H9 (cell line): Measurements from ENCODE around the gene NTN3. TPM values are rescaled to one million over a fixed set of nuclear protein-coding genes. Genes with fewer than 3 reads are reported as not detected.

Source experiments
- DNase-seq: peaks from one replicate; pipeline ENCODE4 v3.0.0-alpha.2; 2017
- H2AFZ ChIP-seq: one replicate; pipeline ENCODE4 v1.6.1; 2013; ENCODE audit warnings: mild to moderate bottlenecking, low read length, control low read depth, moderate library complexity
- H2AK5ac ChIP-seq: 2 replicates; pipeline ENCODE4 v1.6.1; 2013; ENCODE audit warnings: low read length, control low read depth, mixed read lengths; ENCODE audit not compliant: insufficient read length
- H2BK120ac ChIP-seq: one replicate; pipeline ENCODE4 v1.6.1; 2013; ENCODE audit warnings: low read depth, mild to moderate bottlenecking, low read length, control low read depth, inconsistent platforms; ENCODE audit not compliant: poor library complexity, severe bottlenecking
- H2BK12ac ChIP-seq: 2 replicates; pipeline ENCODE4 v1.6.1; 2013; ENCODE audit warnings: low read length, control low read depth, mixed read lengths, low read depth; ENCODE audit not compliant: insufficient read length
- H2BK15ac ChIP-seq: 2 replicates; pipeline ENCODE4 v1.6.1; 2013; ENCODE audit warnings: low read depth, low read length, control low read depth
- H2BK20ac ChIP-seq: one replicate; pipeline ENCODE4 v1.6.1; 2013; ENCODE audit warnings: low read depth, mild to moderate bottlenecking, low read length, control low read depth, inconsistent platforms; ENCODE audit not compliant: poor library complexity, severe bottlenecking
- H2BK5ac ChIP-seq: 2 replicates; pipeline ENCODE4 v1.6.1; 2013; ENCODE audit warnings: low read length, control low read depth, mixed read lengths; ENCODE audit not compliant: insufficient read length
- H3K14ac ChIP-seq: 2 replicates; pipeline ENCODE4 v1.6.1; 2013; ENCODE audit warnings: low read length, control low read depth; ENCODE audit not compliant: insufficient read depth
- H3K18ac ChIP-seq: 2 replicates; pipeline ENCODE4 v1.6.1; 2013; ENCODE audit warnings: low read depth, mild to moderate bottlenecking, mixed read lengths, low read length, control low read depth; ENCODE audit not compliant: insufficient read length
- H3K23ac ChIP-seq: 2 replicates; pipeline ENCODE4 v1.6.1; 2013; ENCODE audit warnings: low read length, control low read depth, mixed read lengths, low read depth; ENCODE audit not compliant: insufficient read length
- H3K23me2 ChIP-seq: 2 replicates; pipeline ENCODE4 v1.6.1; 2013; ENCODE audit warnings: low read depth, mild to moderate bottlenecking, mixed read lengths, low read length, control low read depth; ENCODE audit not compliant: insufficient read length, poor library complexity, severe bottlenecking
- H3K27ac ChIP-seq: 2 replicates; pipeline ENCODE4 v1.5.1; 2013; ENCODE audit warnings: low read length, control low read depth, mixed read lengths, low read depth; ENCODE audit not compliant: insufficient read length
- H3K27me3 ChIP-seq: 2 replicates; pipeline ENCODE4 v1.6.1; 2013; ENCODE audit warnings: low read length, control low read depth, inconsistent platforms; ENCODE audit not compliant: insufficient read depth
- H3K4ac ChIP-seq: 2 replicates; pipeline ENCODE4 v1.6.1; 2013; ENCODE audit warnings: low read depth, mild to moderate bottlenecking, control low read depth, inconsistent platforms, low read length, moderate library complexity
- H3K4me1 ChIP-seq: 2 replicates; pipeline ENCODE4 v1.6.1; 2013; ENCODE audit warnings: low read length, control low read depth, inconsistent platforms; ENCODE audit not compliant: insufficient read depth
- H3K4me2 ChIP-seq: 2 replicates; pipeline ENCODE4 v1.6.1; 2013; ENCODE audit warnings: low read length, control low read depth, mixed read lengths; ENCODE audit not compliant: insufficient read length, insufficient read depth
- H3K56ac ChIP-seq: 2 replicates; pipeline ENCODE4 v1.6.1; 2013; ENCODE audit warnings: low read depth, mild to moderate bottlenecking, mixed read lengths, low read length, control low read depth; ENCODE audit not compliant: insufficient read length
- H3K79me1 ChIP-seq: 2 replicates; pipeline ENCODE4 v1.6.1; 2013; ENCODE audit warnings: low read depth, mild to moderate bottlenecking, moderate library complexity, low read length, control low read depth, inconsistent platforms; ENCODE audit not compliant: insufficient read depth, poor library complexity, severe bottlenecking
- H3K79me2 ChIP-seq: 2 replicates; pipeline ENCODE4 v1.6.1; 2013; ENCODE audit warnings: low read length, control low read depth, inconsistent platforms; ENCODE audit not compliant: insufficient read depth
- H3K9ac ChIP-seq: 2 replicates; pipeline ENCODE4 v1.6.1; 2013; ENCODE audit warnings: low read length, control low read depth, mixed read lengths; ENCODE audit not compliant: insufficient read length; ENCODE audit errors: extremely low read depth
- H3K9me3 ChIP-seq: one replicate; pipeline ENCODE4 v1.6.1; 2013; ENCODE audit warnings: low read depth, low read length, inconsistent platforms; ENCODE audit not compliant: control insufficient read depth
- H3T11ph ChIP-seq: one replicate; pipeline ENCODE4 v1.6.1; 2013; ENCODE audit warnings: mild to moderate bottlenecking, low read length, control low read depth, inconsistent platforms
- H4K20me1 ChIP-seq: one replicate; pipeline ENCODE4 v1.6.1; 2013; ENCODE audit not compliant: control insufficient read depth, insufficient read length, insufficient read depth
- H4K5ac ChIP-seq: 2 replicates; pipeline ENCODE4 v1.6.1; 2013; ENCODE audit warnings: low read depth, mild to moderate bottlenecking, mixed read lengths, low read length, control low read depth; ENCODE audit not compliant: insufficient read length
- H4K8ac ChIP-seq: replicated peaks from 2 replicates; pipeline ENCODE4 v1.6.1; 2013; ENCODE audit warnings: low read length, control low read depth, mixed read lengths, low read depth; ENCODE audit not compliant: insufficient read length
- H4K91ac ChIP-seq: 2 replicates; pipeline ENCODE4 v1.6.1; 2013; ENCODE audit warnings: low read depth, mild to moderate bottlenecking, moderate library complexity, mixed read lengths, low read length, control low read depth; ENCODE audit not compliant: insufficient read length
- H3K27ac Mint-ChIP-seq, 3 experiments: 2 replicates in 2 of 3; 3 replicates in 1 of 3; pipeline ENCODE4 v1.8.0; 2020 to 2021; ENCODE audit warnings: mixed read lengths in 3 of 3, mild to moderate bottlenecking in 1 of 3, moderate library complexity in 1 of 3
- H3K27me3 Mint-ChIP-seq: 2 replicates; pipeline ENCODE4 v1.8.0; 2021; ENCODE audit warnings: low read depth, mild to moderate bottlenecking, moderate library complexity, mixed read lengths
- H3K36me3 Mint-ChIP-seq, 3 experiments: 2 replicates in 2 of 3; 3 replicates in 1 of 3; pipeline ENCODE4 v1.8.0; 2020 to 2021; ENCODE audit warnings: low read depth in 3 of 3, mixed read lengths in 3 of 3; ENCODE audit not compliant: insufficient read depth in 1 of 3
- H3K4me1 Mint-ChIP-seq, 2 experiments: 2 replicates each; pipeline ENCODE4 v1.8.0; 2020; ENCODE audit warnings: mixed read lengths in 2 of 2
- H3K4me3 Mint-ChIP-seq, 2 experiments: 2 replicates in 1 of 2; 3 replicates in 1 of 2; pipeline ENCODE4 v1.8.0; 2020 to 2021; ENCODE audit warnings: mild to moderate bottlenecking in 2 of 2, mixed read lengths in 2 of 2, moderate library complexity in 1 of 2
- H3K9me3 Mint-ChIP-seq, 2 experiments: 2 replicates in 1 of 2; 3 replicates in 1 of 2; pipeline ENCODE4 v1.8.0; 2020; ENCODE audit warnings: mild to moderate bottlenecking in 2 of 2, mixed read lengths in 2 of 2, moderate library complexity in 1 of 2
- CTCF ChIP-seq: fragments of 200-600 bp; sonication (generic); conservative IDR thresholded peaks from 3 replicates; pipeline ENCODE4 v1.8.0; 2021; ENCODE audit warnings: antibody characterized with exemption, mild to moderate bottlenecking
- whole genome bisulfite sequencing: extraction: QIAGEN DNeasy Blood & Tissue Kit; methylation state at CpG from one replicate; pipeline ENCODE4 v1.1.7; 2013; ENCODE audit warnings: missing lambda C conversion rate, low lambda C conversion rate, mixed read lengths; ENCODE audit not compliant: insufficient read length; ENCODE audit errors: extremely low coverage; 5-methylcytosine and 5-hydroxymethylcytosine counted together
- long read RNA-seq: library from polyadenylated mRNA; unstranded; transcript quantifications from one replicate; pipeline ENCODE4 v2.0.0, GENCODE V29; 2020
- total RNA-seq: library from RNA; stranded (reverse); gene quantifications from 2 replicates; pipeline ENCODE4 v1.2.1, GENCODE V29; 2021

Gene NTN3
- total RNA-seq, result 1.3 TPM in 2 replicates
- long read RNA-seq, result 0 reads

GRCh38 chr16:2471016-2471652 is at the start of gene NTN3:
Gene NTN3 (plus strand): TSS chr16:2471297. CDS start chr16:2471702, 405 bp downstream.
- Mint-ChIP-seq H3K4me3 (peak within 1 kb of the TSS; percentile 17 to 56; a peak in 4 of 5 replicates), H3K36me3 (no peaks in the 10 kb centered on the region), H3K4me1 (peaks cover 25 to 30% of the 10 kb centered on the region in 2 experiments), H3K27me3 (peaks cover 40% of the 10 kb centered on the region), H3K27ac (no peak within 1 kb of the TSS), H3K9me3 (no peaks in the 10 kb centered on the region)
- Histone ChIP-seq H2AK5ac (no peak within 1 kb of the TSS), H3T11ph (no peak within 1 kb of the TSS), H3K9ac (no peak within 1 kb of the TSS), H3K79me2 (no peaks in the 10 kb centered on the region), H4K20me1 (no peaks in the 10 kb centered on the region), H3K4ac (no peak within 1 kb of the TSS), H3K27ac (no peak within 1 kb of the TSS), H4K8ac (no peak within 1 kb of the TSS), H2BK20ac (no peak within 1 kb of the TSS), H4K91ac (no peak within 1 kb of the TSS), H2BK5ac (no peak within 1 kb of the TSS), H2BK120ac (no peak within 1 kb of the TSS), H3K27me3 (peaks cover 18% of the 10 kb centered on the region; the same call in 1 of the 2 replicates), H3K79me1 (no peaks in the 10 kb centered on the region), H3K4me1 (no peaks in the 10 kb centered on the region), H3K23me2 (peaks cover 15% of the 10 kb centered on the region), H3K4me2 (peak within 1 kb of the TSS; percentile 8), H3K18ac (no peak within 1 kb of the TSS), H3K14ac (no peak within 1 kb of the TSS), H3K9me3 (no peaks in the 10 kb centered on the region), H3K23ac (no peak within 1 kb of the TSS), H3K56ac (no peak within 1 kb of the TSS), H2BK12ac (no peak within 1 kb of the TSS), H2BK15ac (no peak within 1 kb of the TSS), H4K5ac (no peak within 1 kb of the TSS), H2AFZ (no peak within 1 kb of the TSS)
- TF ChIP-seq CTCF, result no peak
- WGBS, result no CpG with 5 or more reads among the region's 59 CpGs
- DNase-seq, result peak; percentile 67
